Thoracic aorta (tissue), 2 donors: Measurements from ENCODE around the gene ABCC9. TPM values are rescaled to one million over a fixed set of nuclear protein-coding genes. Genes with fewer than 3 reads are reported as not detected.

Source experiments
- ATAC-seq: fragments of 150-250 bp; one replicate; pipeline ENCODE4 v1.8.0; 2017; ENCODE audit warnings: low read depth; ENCODE audit not compliant: insufficient number of reproducible peaks, low FRiP score
- DNase-seq: peaks from one replicate; pipeline ENCODE4 v3.0.0-alpha.2; 2020; ENCODE audit warnings: low spot score
- H3K27ac ChIP-seq, 2 donors: fragments of 200-600 bp; sonication (generic); 1 replicate in 1 of 2; 2 replicates in 1 of 2; pipeline ENCODE4 v1.5.1; 2016; ENCODE audit warnings: mild to moderate bottlenecking in 2 of 2, moderate library complexity in 2 of 2
- H3K27me3 ChIP-seq: fragments of 200-600 bp; sonication (generic); replicated peaks from 2 replicates; pipeline ENCODE4 v1.6.0; 2016; ENCODE audit warnings: mild to moderate bottlenecking; ENCODE audit not compliant: insufficient read depth
- H3K36me3 ChIP-seq: fragments of 200-600 bp; sonication (generic); one replicate; pipeline ENCODE4 v1.5.1; 2016
- H3K4me1 ChIP-seq, 2 donors: fragments of 200-600 bp; sonication (generic); 1 replicate in 1 of 2; 2 replicates in 1 of 2; pipeline versions ENCODE4 v1.5.1 to v1.6.0; 2016; ENCODE audit warnings: low read depth in 2 of 2, mild to moderate bottlenecking in 1 of 2; ENCODE audit not compliant: control insufficient read depth in 1 of 2
- H3K4me3 ChIP-seq: fragments of 200-600 bp; sonication (generic); 2 replicates; pipeline ENCODE4 v1.5.1; 2016; ENCODE audit warnings: mild to moderate bottlenecking
- H3K9me3 ChIP-seq: fragments of 200-600 bp; sonication (generic); 2 replicates; pipeline ENCODE4 v1.5.1; 2016
- total RNA-seq, 2 donors: library from RNA; depleted of rRNA; stranded (reverse); fragments of >200 nt; gene quantifications; one replicate each; pipeline versions ENCODE4 v1.1.0 to v1.2.3, GENCODE V29; 2016
- TF ChIP-seq, protein P1 (sequence below): fragments of 200-600 bp; sonication (generic); IDR thresholded peaks from one replicate; pipeline ENCODE4 v1.5.1; 2019; ENCODE audit warnings: antibody characterized with exemption

Gene ABCC9
- total RNA-seq, 2 donors from 2014 or later: 19.6 to 42.6 TPM

DNA sequence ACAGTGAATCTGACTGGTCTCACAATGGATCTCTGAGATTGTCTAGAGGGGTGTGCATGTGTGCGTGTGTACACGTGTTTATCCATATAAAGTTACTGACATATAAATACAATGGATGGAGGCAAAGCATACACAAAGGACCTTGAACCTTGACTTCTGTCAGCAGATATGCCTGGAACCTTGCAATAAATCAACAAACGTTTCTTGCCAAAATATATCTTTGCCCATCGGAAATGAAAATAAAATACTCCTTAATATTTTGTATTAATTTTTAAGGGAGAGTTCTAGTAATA, 114.7 kb downstream of the ABCC9 start:
- TF ChIP-seq, protein P1, sequence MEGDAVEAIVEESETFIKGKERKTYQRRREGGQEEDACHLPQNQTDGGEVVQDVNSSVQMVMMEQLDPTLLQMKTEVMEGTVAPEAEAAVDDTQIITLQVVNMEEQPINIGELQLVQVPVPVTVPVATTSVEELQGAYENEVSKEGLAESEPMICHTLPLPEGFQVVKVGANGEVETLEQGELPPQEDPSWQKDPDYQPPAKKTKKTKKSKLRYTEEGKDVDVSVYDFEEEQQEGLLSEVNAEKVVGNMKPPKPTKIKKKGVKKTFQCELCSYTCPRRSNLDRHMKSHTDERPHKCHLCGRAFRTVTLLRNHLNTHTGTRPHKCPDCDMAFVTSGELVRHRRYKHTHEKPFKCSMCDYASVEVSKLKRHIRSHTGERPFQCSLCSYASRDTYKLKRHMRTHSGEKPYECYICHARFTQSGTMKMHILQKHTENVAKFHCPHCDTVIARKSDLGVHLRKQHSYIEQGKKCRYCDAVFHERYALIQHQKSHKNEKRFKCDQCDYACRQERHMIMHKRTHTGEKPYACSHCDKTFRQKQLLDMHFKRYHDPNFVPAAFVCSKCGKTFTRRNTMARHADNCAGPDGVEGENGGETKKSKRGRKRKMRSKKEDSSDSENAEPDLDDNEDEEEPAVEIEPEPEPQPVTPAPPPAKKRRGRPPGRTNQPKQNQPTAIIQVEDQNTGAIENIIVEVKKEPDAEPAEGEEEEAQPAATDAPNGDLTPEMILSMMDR: no peak
- no peak for ATAC-seq
- Histone ChIP-seq H3K9me3 (no peaks in the 10 kb centered on the region), H3K36me3 (no peaks in the 10 kb centered on the region), H3K4me3 (no peak overlapping the region), H3K27me3 (no peaks in the 10 kb centered on the region), H3K27ac (no peak overlapping the region), H3K4me1 (peaks cover 5 to 35% of the 10 kb centered on the region in 2 donors)
- no peak for DNase-seq

DNA sequence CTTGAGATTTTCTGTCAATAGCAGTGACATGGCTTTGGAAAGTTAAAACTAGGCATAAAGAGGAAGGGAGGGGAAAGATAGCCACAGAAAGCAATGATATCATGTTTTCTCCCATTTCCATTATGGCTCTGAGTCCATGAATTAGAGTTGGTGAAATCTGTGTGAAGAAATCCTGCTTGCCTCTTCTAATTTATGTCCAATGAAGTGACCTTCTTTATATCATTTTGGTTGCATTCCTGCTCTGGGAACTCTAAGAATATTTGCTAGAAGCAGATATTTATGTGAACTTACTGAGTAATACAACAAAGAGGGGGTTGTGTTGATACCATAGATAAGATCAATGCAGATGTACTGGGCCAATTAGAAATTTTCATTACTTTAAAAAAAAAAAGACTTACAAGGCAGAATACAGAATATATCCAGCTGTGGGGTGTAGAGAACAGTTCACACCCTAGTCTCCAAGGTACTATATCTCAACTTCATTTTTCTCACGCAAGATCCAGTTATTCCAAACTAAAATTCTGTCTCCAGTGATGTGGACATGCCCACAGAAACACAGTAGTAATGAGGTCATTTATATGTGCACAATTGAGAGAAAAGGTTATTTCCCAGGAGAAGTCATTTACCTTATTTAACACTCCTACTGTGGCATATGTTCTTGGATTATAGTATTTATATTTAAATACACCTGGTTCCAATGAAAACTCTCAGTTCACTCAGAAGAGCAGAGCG, 115.2 kb downstream of the ABCC9 start:
- Histone ChIP-seq H3K4me1 (peaks cover 5 to 30% of the 10 kb centered on the region in 2 donors), H3K27ac (no peak overlapping the region)
- TF ChIP-seq, protein P1: no peak

DNA sequence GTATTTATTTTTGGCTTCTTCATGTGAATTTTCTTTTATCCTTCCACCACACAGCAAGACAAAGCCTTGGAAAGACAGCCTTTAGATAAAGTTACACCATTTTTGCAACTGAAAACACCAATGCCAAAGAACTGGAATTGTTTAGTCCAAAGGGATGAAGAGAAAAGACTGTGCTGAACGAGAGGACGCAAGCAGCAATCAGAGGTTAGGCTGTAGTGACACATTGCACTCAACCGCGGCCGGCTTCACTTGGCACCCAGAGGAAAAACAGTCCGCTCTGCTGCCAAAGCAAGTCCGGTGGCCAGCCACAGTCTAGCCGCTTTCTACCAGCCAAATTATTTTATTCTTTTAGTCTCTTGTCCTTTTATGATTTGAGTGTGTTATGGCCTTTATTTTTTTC, 117.6 kb downstream of the ABCC9 start:
- Histone ChIP-seq H3K27me3 (no peaks in the 10 kb centered on the region), H3K27ac (peak overlapping the region; percentile 21 to 29), H3K9me3 (no peaks in the 10 kb centered on the region), H3K4me1 (peaks cover 9 to 39% of the 10 kb centered on the region in 2 donors), H3K4me3 (peak overlapping the region; percentile 47), H3K36me3 (no peaks in the 10 kb centered on the region)
- DNase-seq (peak; percentile 6), ATAC-seq (no peak)
- TF ChIP-seq, protein P1: no peak

More for the DNA sequence above, 115.2 kb downstream of the ABCC9 start:
- ATAC-seq (no peak), DNase-seq (no peak)
- Histone ChIP-seq H3K4me3 (no peak overlapping the region), H3K9me3 (no peaks in the 10 kb centered on the region), H3K27me3 (no peaks in the 10 kb centered on the region), H3K36me3 (no peaks in the 10 kb centered on the region)

DNA sequence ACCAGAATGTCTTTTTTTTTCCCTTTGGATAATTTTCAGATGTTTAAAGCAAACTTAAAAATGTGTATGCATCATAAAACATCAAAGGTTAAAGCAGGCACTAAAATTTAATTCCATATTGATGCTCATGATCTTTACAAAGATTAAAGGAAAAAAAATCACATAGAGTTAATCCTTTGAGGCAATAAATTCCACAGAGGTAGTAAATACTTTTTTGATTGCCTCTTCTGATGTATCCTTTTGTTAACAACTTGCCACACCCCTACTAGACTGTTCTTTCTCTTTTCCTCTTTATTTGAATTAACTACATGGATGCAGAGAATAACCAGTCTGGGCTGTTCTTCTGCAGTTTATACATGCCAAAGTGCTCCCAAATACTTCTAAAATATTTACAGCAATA, 121.5 kb downstream of the ABCC9 start:
- Histone ChIP-seq H3K9me3 (no peaks in the 10 kb centered on the region), H3K4me3 (no peak overlapping the region), H3K27me3 (no peaks in the 10 kb centered on the region), H3K36me3 (no peaks in the 10 kb centered on the region), H3K4me1 (peaks cover 9 to 45% of the 10 kb centered on the region in 2 donors), H3K27ac (no peak overlapping the region)
- no peak for ATAC-seq
- no peak for DNase-seq
- TF ChIP-seq, protein P1: no peak

DNA sequence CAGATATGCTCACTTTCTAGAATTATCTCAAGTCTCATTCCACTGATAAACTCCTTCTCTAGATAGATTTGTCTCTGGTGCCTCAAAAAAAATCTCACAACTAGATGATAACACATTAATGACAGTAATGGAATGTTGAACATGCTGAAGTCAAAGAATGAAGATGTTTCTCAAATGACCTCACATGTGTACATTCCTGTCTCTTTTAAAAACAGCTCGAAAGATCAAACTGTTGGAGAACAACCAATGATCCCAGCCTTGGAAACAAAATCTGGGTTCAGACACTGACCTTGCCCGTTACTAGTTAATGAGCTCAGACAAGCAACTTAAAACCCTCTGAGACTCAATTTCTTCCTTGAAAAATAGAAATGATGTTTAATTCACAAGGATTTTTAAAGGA, 122.0 kb downstream of the ABCC9 start:
- ATAC-seq: no peak
- H3K36me3 ChIP-seq: no peaks in the 10 kb centered on the region

More for the DNA sequence above, 122.0 kb downstream of the ABCC9 start:
- TF ChIP-seq, protein P1: no peak
- Histone ChIP-seq H3K4me3 (no peak overlapping the region), H3K4me1 (peaks cover 9 to 47% of the 10 kb centered on the region in 2 donors), H3K9me3 (no peaks in the 10 kb centered on the region), H3K27ac (no peak overlapping the region), H3K27me3 (no peaks in the 10 kb centered on the region)
- no peak for DNase-seq
